ENCODE measurements around the gene ZNG1F.
"Not testable (repeated sequence)": the region's sequence is repeated elsewhere in the genome, so short reads cannot be mapped to it uniquely, and the experiment has no call there.

ZNG1F gene

GRCh38 chr9:41120696-41121095 is 68.4 kb downstream of the ZNG1F start:
- not testable (repeated sequence) for DNase-seq

- not testable (repeated sequence) for DNase-seq
Observed at GRCh38 chr9:41119719-41120118, 69.4 kb downstream of the ZNG1F start.

DNA sequence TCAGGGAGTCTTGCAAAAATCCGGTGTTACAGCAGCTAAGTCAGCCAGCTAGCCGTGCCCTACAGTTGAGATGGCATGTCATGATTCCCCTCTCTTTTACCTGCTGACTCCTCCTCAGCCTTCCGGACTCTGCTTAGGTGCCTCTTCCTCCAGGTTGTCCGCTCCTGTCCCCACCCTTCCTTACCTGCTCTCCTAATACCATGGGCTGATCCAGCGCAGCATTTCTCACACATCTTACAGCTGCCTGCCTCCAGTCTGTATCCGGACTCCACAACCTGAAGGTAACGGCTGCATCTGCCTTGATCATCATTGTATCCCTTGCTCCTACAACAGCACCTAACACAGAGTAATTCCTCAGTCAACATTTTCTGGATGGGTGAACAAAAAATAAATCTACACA is 69.8 kb downstream of the ZNG1F start:
- DNase-seq, result not testable (repeated sequence)

DNA sequence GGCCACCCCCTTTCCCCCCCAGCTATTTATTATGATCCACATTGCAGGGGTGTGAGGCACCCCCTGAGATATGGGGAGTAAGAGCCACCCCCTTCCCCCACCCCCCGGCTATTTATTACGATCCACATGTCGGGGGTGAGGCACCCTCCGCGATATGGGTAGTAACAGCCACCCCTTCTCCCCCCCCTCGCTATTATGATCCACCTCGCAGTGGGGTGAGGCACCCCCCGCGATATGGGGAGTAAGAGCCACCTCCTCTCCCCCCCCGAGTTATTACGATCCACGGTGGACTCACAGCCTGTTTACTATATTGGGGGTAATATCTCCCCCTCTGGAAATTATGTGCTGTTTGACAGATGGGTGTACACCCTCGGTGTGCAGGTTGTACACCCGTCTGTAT is 75.8 kb downstream of the ZNG1F start:
- DNase-seq, result not testable (repeated sequence)

DNA sequence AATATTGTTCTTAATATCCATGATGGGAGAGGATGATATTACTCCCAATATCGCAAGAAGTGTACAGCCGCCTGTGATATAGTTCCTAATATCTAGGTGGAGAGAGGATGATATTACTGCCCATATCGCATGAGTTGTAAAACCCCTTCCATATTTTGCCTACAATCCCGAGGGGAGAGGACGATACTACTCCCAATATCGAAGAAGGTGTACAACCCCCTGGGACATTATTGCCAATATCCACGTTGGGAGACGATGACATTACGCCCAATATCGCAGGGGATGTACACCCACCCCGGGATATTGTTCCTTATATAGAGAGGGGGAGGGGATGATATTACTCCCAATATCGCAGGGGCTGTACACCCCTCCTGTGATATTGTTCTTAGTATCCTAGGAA is 77.7 kb downstream of the ZNG1F start:
- DNase-seq, result not testable (repeated sequence)

DNA sequence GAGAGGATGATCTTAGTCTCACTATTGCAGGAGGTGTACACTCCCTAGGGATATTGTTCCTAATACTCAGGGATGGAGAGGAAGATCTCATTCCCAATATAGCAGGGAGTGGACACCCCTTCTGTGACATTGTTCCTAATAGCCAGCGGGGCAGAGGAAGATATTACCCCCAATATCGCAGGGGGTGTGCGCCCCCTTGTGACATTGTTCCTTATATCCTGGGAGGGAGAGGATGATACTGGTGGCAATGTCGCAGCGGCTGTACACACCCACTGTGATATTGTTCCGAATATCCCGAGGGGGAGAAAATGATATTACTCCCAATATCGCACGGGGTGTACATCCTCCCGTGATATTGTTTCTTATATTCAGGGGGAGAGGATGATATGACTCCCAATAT is 78.2 kb downstream of the ZNG1F start:
- not testable (repeated sequence) for DNase-seq

- DNase-seq, result not testable (repeated sequence)
Observed at GRCh38 chr9:41109253-41109652, 79.9 kb downstream of the ZNG1F start.

GRCh38 chr9:41108816-41109215 is 80.3 kb downstream of the ZNG1F start:
- DNase-seq, result not testable (repeated sequence)

DNA sequence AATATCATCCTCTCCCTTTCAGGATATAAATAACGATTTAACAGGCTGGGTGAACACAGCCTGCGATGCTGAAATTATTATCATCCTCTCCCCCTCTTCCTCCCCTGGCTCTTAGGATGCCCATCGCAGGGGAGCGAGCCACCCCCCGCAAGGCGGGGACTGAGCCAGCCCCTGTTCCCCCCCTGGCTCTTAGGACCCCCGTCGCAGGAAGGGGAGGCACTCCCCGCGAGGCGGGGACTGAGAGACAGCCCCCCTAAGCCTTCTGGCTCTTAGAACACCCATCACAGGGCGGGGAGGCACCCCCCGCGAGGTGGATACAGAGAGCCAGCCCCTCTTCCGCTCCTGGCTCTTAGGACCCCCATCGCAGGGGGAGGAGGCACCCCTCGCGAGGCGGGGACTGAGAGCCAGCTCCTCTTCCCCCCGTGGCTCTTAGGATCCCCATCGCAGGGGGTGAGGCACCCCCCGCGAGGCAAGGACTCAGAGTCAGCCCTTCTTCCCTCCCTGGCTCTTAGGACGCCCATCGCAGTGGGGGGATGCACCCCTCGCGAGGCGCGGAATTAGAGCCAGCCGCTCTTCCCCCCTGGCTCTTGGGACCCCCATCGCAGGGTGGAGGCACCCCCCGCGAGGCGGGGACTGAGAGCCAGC is 82.5 kb downstream of the ZNG1F start:
- DNase-seq, result not testable (repeated sequence)

DNA sequence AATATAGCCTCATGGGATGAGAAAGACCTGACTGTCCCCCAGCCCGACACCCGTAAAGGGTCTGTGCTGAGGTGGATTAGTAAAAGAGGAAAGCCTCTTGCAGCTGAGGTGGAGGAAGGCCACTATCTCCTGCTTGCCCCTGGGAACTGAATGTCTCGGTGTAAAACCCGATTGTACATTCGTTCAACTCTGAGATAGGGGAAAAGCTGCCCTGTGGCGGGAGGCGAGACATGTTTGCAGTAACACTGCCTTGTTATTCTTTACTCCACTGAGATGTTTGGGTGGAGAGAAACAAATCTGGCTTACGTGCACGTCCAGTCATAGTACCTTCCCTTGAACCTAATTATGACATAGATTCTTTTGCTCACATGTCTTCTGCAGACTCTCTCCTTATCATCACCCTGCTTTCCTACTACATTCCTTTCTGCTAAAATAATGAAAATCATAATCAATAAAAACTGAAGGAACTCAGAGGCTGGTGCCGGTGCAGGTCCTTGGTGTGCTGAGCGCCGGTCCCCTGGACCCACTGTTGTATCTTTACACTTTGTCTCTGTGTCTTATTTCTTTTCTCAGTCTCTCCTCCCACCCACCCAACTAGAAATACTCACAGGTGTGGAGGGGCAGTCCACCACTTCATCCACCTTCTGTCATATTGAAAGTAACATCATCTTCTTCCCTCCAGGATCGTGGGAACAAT is 83.4 kb downstream of the ZNG1F start:
- DNase-seq, result not testable (repeated sequence)

DNA sequence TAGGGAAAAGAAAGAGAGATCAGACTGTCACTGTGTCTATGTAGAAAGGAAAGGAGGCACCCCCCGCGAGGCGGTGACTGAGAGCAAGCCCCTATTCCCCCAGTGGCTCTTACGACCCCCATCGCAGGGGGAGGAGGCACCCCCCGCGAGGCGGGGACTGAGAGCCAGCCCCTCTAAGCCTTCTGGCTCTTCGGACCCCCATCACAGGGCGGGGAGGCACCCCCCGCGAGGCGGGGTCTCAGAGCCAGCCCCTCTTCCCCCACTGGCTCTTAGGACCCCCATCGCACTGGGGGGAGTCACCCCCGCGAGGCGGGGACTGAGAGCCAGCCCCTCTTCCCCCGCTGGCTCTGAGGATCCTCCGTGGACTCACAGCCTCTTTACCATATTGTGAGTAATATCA is 84.6 kb downstream of the ZNG1F start:
- DNase-seq, result not testable (repeated sequence)

GRCh38 chr9:41100508-41100907 is 88.6 kb downstream of the ZNG1F start:
- DNase-seq, result not testable (repeated sequence)

GRCh38 chr9:41098759-41099158 is 90.4 kb downstream of the ZNG1F start:
- not testable (repeated sequence) for DNase-seq

DNA sequence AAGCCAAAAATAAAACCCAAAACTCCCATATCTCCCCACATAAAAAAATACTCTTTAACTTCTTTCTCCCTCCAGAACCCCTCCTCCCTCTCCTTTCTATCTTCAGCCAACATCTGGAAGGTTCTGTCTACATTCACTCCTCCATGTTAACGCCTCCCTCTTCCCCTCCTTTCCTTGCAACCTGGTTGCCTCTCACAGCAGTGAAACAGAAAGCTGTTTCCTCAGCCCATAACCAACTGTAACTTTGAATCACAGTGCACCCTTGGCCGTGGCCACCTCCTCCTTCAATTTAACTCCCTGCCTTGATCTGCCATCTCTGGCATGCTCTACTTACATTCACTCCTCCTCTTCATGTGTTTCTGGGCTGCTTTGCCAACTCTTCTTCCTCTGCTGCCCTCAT is 94.1 kb downstream of the ZNG1F start:
- DNase-seq, result not testable (repeated sequence)

GRCh38 chr9:41094010-41094773 is 94.9 kb downstream of the ZNG1F start:
- not testable (repeated sequence) for DNase-seq

GRCh38 chr9:41090922-41091321 is 98.2 kb downstream of the ZNG1F start:
- not testable (repeated sequence) for DNase-seq

GRCh38 chr9:41090386-41090785 is 98.7 kb downstream of the ZNG1F start:
- DNase-seq, result not testable (repeated sequence)

DNA sequence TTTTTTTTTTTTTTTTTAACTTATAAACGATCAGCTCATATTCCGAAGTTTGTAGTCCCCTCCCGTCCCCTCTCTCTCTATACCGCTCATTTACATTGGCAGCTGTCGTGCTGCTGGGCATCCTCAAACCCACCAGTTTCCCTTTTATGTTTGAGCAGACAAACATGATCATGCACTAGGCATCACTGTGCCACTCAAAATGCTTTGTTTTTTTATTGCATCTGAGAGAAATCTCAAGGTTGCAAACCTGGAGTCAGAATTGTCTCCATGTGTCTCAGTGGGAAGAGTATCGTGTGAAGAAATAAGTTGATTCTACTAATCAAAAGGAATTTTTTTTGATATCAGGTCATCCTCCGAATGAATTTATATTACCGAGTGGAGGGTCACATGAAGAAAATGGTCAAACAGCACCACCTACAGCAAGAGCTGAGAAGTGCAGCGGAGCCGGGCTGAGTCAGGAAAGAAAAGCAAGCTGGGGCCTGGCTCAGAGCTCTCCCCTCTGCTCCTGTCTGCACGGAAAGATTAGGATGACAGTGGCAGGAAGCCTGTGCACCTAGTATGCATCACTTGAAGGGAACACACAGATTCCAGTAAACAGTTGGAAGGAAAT is 100.6 kb downstream of the ZNG1F start:
- DNase-seq, result not testable (repeated sequence)

- DNase-seq, result not testable (repeated sequence)
Observed at GRCh38 chr9:41087929-41088328, 101.2 kb downstream of the ZNG1F start.

GRCh38 chr9:41087157-41087780 is 101.8 kb downstream of the ZNG1F start:
- DNase-seq, result not testable (repeated sequence)

DNA sequence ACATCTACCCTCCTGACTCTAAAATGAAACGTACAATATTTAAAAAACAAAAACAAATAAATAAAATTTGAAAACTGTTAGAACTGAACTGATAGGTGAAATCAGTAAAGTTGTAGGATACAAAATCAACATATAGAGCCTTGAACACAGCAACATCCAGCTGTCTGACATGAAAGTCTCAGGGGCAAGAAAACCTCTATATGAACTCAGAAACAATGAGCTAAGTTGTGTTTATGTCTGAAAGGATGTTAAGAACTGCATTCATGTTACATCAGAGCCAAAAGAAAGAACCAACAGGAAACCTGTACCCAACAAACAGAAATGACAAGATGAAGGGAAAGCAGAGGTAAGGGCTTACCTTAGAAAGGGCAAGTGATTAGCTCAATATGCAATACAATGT is 102.4 kb downstream of the ZNG1F start:
- DNase-seq, result not testable (repeated sequence)

DNA sequence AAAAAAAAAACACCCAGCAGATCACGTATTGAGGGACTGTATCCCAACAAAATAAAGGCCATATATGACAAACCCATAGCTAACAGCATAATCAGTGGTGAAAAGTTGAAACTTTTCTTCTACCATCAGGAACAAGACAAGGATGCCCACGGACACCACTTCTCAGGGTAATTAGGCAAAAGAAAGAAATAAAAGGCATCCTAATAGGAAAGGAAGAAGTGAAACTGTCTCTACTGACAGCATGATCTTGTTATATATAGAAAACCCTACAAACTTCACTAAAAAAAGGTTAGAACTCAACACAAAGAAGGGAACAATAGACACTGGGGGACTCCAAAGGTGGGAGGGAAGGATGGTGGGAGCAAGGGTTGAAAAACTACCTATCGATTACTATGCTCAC is 102.9 kb downstream of the ZNG1F start:
- DNase-seq, result not testable (repeated sequence)

DNA sequence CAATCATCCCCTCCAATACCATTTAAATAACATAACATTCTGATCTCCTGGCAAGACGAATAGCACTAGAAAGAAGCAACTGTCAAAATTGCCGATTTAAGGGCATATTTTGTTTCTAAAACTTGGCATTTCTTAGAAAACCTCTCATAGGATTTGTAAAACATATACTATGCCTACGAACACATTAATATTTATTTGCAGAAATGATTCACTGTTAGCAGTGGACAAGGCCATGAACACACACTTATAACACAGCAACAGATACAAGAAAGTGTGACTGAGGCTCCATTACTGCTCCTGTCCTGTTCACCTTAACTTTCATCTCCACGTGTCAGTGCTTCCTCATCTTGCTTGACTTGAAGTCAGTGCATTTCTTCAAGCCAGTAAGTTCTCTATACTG is 106.8 kb downstream of the ZNG1F start:
- not testable (repeated sequence) for DNase-seq

Measured in EL (cell line).